Gastrocnemius medialis (tissue), 4 donors: ENCODE data around the gene TRIOBP. TPM values are rescaled to one million over a fixed set of nuclear protein-coding genes. Genes with fewer than 3 reads are reported as not detected.

Experiments used
- ATAC-seq, 2 donors: fragments of 150-250 bp; one replicate each; pipeline ENCODE4 v1.9.1; 2016
- DNase-seq, 2 donors: peaks; one replicate each; pipeline ENCODE4 v3.0.0-alpha.2; 2019
- H3K27ac ChIP-seq, 4 donors: fragments of 200-600 bp; sonication (generic); 1 replicate in 1 of 4; 2 replicates in 3 of 4; pipeline ENCODE4 v1.5.1; 2016 to 2018; ENCODE audit warnings: mild to moderate bottlenecking in 2 of 4, moderate library complexity in 1 of 4
- H3K27me3 ChIP-seq, 3 donors: fragments of 200-600 bp; sonication (generic) in 2 of 3; 1 replicate in 1 of 3; 2 replicates in 2 of 3; pipeline versions ENCODE4 v1.5.1 to v1.6.0; 2016 to 2019; ENCODE audit warnings: mild to moderate bottlenecking in 1 of 3, moderate library complexity in 1 of 3
- H3K36me3 ChIP-seq, 2 donors: fragments of 200-600 bp; sonication (generic) in 1 of 2; one replicate each; pipeline ENCODE4 v1.5.1; 2017 to 2018
- H3K4me1 ChIP-seq, 2 donors: fragments of 200-600 bp; sonication (generic) in 1 of 2; one replicate each; pipeline ENCODE4 v1.5.1; 2016 to 2017; ENCODE audit warnings: mild to moderate bottlenecking in 2 of 2
- H3K4me3 ChIP-seq, 4 donors: fragments of 200-600 bp; sonication (generic) in 3 of 4; 1 replicate in 1 of 4; 2 replicates in 3 of 4; pipeline ENCODE4 v1.5.1; 2016 to 2019; ENCODE audit warnings: mild to moderate bottlenecking in 2 of 4
- H3K9me3 ChIP-seq, 3 donors: fragments of 200-600 bp; sonication (generic) in 2 of 3; 1 replicate in 1 of 3; 2 replicates in 2 of 3; pipeline ENCODE4 v1.5.1; 2016 to 2019
- CTCF ChIP-seq, 5 experiments: fragments of 450-650 bp in 3 of 5; fragments of 200-600 bp in 2 of 5; sonication (generic) in 2 of 5; IDR thresholded peaks in 4 of 5; conservative IDR thresholded peaks in 1 of 5; 1 replicate in 4 of 5; 2 replicates in 1 of 5; pipeline ENCODE4 v1.5.1; 2016 to 2019; ENCODE audit warnings: antibody characterized with exemption in 5 of 5, mild to moderate bottlenecking in 3 of 5, moderate library complexity in 3 of 5
- POLR2A ChIP-seq, 2 donors: fragments of 450-650 bp; IDR thresholded peaks; one replicate each; pipeline ENCODE4 v1.6.1; 2017; ENCODE audit warnings: antibody characterized with exemption in 2 of 2, mild to moderate bottlenecking in 2 of 2, moderate library complexity in 2 of 2
- in situ Hi-C, 4 donors: fragments of 200-750 bp; cut with MboI; loops; one replicate each; pipeline versions ENCODE4 v1.15.0 to v1.8.0; 2017; ENCODE audit warnings: low sequenced_read_pairs in 4 of 4
- intact Hi-C: fragments of 100-400 bp; cut with DNase I; formaldehyde crosslinking; loops from one replicate; pipeline ENCODE4 v1.15.1; 2023; ENCODE audit warnings: low total_unique reads
- total RNA-seq, 4 donors: library from RNA; depleted of rRNA; stranded (reverse); fragments of >200 nt; gene quantifications; one replicate each; pipeline versions ENCODE4 v1.1.0 to v1.2.3, GENCODE V29; 2016

The TRIOBP gene
- total RNA-seq, 4 donors from 2014 or later, result 21.7 to 38.2 (median 30.3) TPM

GRCh38 chr22:37739035-37739434 lies 42.2 kb downstream of the TRIOBP start:
- ATAC-seq (peak; percentile 24 to 50), DNase-seq (peak; percentile 55 to 67)
- H3K27me3 ChIP-seq, result no peaks in the 10 kb centered on the region
- TF ChIP-seq POLR2A (IDR thresholded peaks at IDR 0.05), result no peak
- TF ChIP-seq CTCF (IDR thresholded peaks at IDR 0.05 in 4 of 5, conservative IDR thresholded peaks at IDR 0.05 in 1 of 5), result no peak
- H3K9me3 ChIP-seq, result no peaks in the 10 kb centered on the region
- intact Hi-C loops, result no loop called here
- peak overlapping the region in 2 of 4 donors; percentile 46 to 49 for H3K27ac ChIP-seq
- no peaks in the 10 kb centered on the region for H3K36me3 ChIP-seq
- in situ Hi-C loops, result no loop called here
- H3K4me3 ChIP-seq, result no peak overlapping the region
- no peaks in the 10 kb centered on the region for H3K4me1 ChIP-seq

DNA sequence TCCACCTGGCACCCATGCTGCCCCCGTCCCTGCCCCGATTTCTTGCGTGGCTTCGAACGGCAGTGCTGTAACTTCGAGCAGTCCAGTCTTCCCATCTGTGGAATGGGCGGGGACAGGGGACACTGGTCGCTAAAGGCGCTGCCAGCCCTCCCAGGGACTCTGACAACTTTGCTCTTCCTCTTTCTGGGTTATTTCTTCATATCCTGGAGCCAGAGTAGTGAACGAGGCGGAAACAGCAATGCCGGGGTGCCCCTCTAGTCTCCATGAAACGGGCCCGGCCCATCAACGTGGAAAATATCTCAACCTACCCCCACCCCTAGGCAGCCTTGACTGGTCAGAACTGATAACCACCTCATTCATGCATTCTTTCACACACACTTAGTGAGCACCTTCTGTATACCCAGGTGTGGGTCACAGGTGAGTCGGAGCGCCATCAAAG lies 42.8 kb downstream of the TRIOBP start:
- no peak overlapping the region for H3K4me3 ChIP-seq
- no peaks in the 10 kb centered on the region for H3K9me3 ChIP-seq
- DNase-seq, result no peak
- no peaks in the 10 kb centered on the region for H3K4me1 ChIP-seq
- no peaks in the 10 kb centered on the region for H3K36me3 ChIP-seq
- no peak for ATAC-seq
- H3K27me3 ChIP-seq, result no peaks in the 10 kb centered on the region
- in situ Hi-C loops (no loop called here), intact Hi-C loops (no loop called here)
- peak overlapping the region in 2 of 4 donors; percentile 46 to 49 for H3K27ac ChIP-seq
- TF ChIP-seq CTCF (IDR thresholded peaks at IDR 0.05 in 4 of 5, conservative IDR thresholded peaks at IDR 0.05 in 1 of 5) (no peak), POLR2A (IDR thresholded peaks at IDR 0.05) (no peak)

GRCh38 chr22:37740455-37741311 lies 43.8 kb downstream of the TRIOBP start:
- peak overlapping the region in 1 of 4 donors; percentile 49 for H3K27ac ChIP-seq
- peaks cover 0 to 5% of the 10 kb centered on the region in 2 donors for H3K4me1 ChIP-seq
- ATAC-seq (no peak), DNase-seq (no peak)
- H3K4me3 ChIP-seq, result no peak overlapping the region
- H3K9me3 ChIP-seq, result no peaks in the 10 kb centered on the region
- no peaks in the 10 kb centered on the region for H3K27me3 ChIP-seq
- no peaks in the 10 kb centered on the region for H3K36me3 ChIP-seq
- in situ Hi-C loops, result no loop called here
- TF ChIP-seq CTCF (IDR thresholded peaks at IDR 0.05 in 4 of 5, conservative IDR thresholded peaks at IDR 0.05 in 1 of 5) (no peak), POLR2A (IDR thresholded peaks at IDR 0.05) (no peak)
- intact Hi-C loops, result no loop called here

DNA sequence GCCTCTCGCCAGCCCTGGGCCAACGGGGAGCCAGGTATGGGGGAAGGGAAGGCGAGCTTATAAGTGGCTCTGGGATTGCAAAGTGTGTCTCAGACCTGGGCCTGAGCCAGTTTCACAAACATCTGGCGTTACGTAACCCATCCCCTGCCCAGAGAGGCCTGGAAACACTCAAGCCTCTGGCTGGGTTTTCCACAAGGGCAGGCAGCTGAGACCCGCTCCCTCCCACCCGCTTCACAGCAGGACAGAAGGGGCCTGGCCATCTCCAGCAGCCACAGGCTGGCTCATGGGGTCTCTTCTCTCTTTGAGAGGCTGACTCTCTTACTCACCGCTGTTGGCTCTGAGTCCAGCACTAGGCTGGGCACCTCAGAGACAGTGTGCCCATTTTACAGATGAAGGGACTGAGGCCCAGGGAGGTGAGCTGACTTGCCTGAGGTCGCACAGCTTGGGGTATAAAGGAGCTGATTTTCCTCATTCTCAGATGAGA lies 44.5 kb downstream of the TRIOBP start:
- intact Hi-C loops (no loop called here), in situ Hi-C loops (no loop called here)
- H3K4me1 ChIP-seq, result peaks cover 0 to 5% of the 10 kb centered on the region in 2 donors
- H3K36me3 ChIP-seq, result no peaks in the 10 kb centered on the region
- no peaks in the 10 kb centered on the region for H3K9me3 ChIP-seq
- H3K27me3 ChIP-seq, result no peaks in the 10 kb centered on the region
- TF ChIP-seq POLR2A (IDR thresholded peaks at IDR 0.05) (no peak), CTCF (IDR thresholded peaks at IDR 0.05 in 4 of 5, conservative IDR thresholded peaks at IDR 0.05 in 1 of 5) (no peak)
- DNase-seq, result peak; percentile 60 to 81
- no peak overlapping the region for H3K4me3 ChIP-seq
- peak overlapping the region in 3 of 4 donors; percentile 45 to 49 (median 48) for H3K27ac ChIP-seq
- ATAC-seq, result peak; percentile 40 to 53
